Endometrial microvascular endothelial cells (primary cell): Measurements from ENCODE around the gene RPL7L1. TPM values are rescaled to one million over a fixed set of nuclear protein-coding genes. Genes with fewer than 3 reads are reported as not detected.
"Not testable (repeated sequence)": the region's sequence is repeated elsewhere in the genome, so short reads cannot be mapped to it uniquely, and the experiment has no call there.

Experiments
- in situ Hi-C: cut with HindIII; loops from 2 replicates; pipeline ENCODE4 v1.10.0; 2017; ENCODE audit warnings: low sequenced_read_pairs, low pct_unique_long_range_greater_than_20kb; ENCODE audit errors: inconsistent ontology term
- total RNA-seq: library from RNA; depleted of rRNA; stranded (reverse); fragments of >200 nt; gene quantifications from one replicate; pipeline ENCODE4 v1.2.3, GENCODE V29; 2015; ENCODE audit errors: inconsistent ontology term

Gene RPL7L1
- total RNA-seq: 169 TPM

- in situ Hi-C loops: no loop called here
Observed at GRCh38 chr6:42879372-42880239, at the start of gene RPL7L1. Gene RPL7L1 (plus strand): TSS chr6:42879616. CDS start chr6:42879911, 295 bp downstream.

- in situ Hi-C loops: no loop called here
Observed at GRCh38 chr6:42831237-42831636, 48.2 kb upstream of the RPL7L1 start.

GRCh38 chr6:42834056-42834455 is 45.4 kb upstream of the RPL7L1 start:
- in situ Hi-C loops: no loop called here

- in situ Hi-C loops: no loop called here
Observed at GRCh38 chr6:42841844-42842584, 37.4 kb upstream of the RPL7L1 start.

- in situ Hi-C loops: no loop called here
Observed at GRCh38 chr6:42845327-42845694, 34.1 kb upstream of the RPL7L1 start.

- in situ Hi-C loops: no loop called here
Observed at GRCh38 chr6:42846505-42846904, 32.9 kb upstream of the RPL7L1 start.

GRCh38 chr6:42848700-42849099 is 30.7 kb upstream of the RPL7L1 start:
- in situ Hi-C loops: no loop called here

- in situ Hi-C loops: no loop called here
Observed at GRCh38 chr6:42851599-42851998, 27.8 kb upstream of the RPL7L1 start.

GRCh38 chr6:42860036-42860435 is 19.4 kb upstream of the RPL7L1 start:
- in situ Hi-C loops: no loop called here

- in situ Hi-C loops: no loop called here
Observed at GRCh38 chr6:42860481-42860880, 18.9 kb upstream of the RPL7L1 start.

- in situ Hi-C loops: no loop called here
Observed at GRCh38 chr6:42864602-42865001, 14.8 kb upstream of the RPL7L1 start.

- in situ Hi-C loops: no loop called here
Observed at GRCh38 chr6:42870145-42870936, 9.1 kb upstream of the RPL7L1 start.

GRCh38 chr6:42871711-42872110 is 7.7 kb upstream of the RPL7L1 start:
- in situ Hi-C loops: no loop called here

- in situ Hi-C loops: no loop called here
Observed at GRCh38 chr6:42873313-42873712, 6.1 kb upstream of the RPL7L1 start.

GRCh38 chr6:42877695-42878094 is 1.7 kb upstream of the RPL7L1 start:
- in situ Hi-C loops: no loop called here

GRCh38 chr6:42880240-42880817 is 913 bp downstream of the RPL7L1 start:
- in situ Hi-C loops: not testable (repeated sequence)

GRCh38 chr6:42880871-42881270 is 1.5 kb downstream of the RPL7L1 start:
- in situ Hi-C loops: not testable (repeated sequence)

- in situ Hi-C loops: no loop called here
Observed at GRCh38 chr6:42885702-42886101, 6.3 kb downstream of the RPL7L1 start.

- in situ Hi-C loops: not testable (repeated sequence)
Observed at GRCh38 chr6:42888201-42888600, 8.8 kb downstream of the RPL7L1 start.
